GM18517 (cell line): ENCODE measurements around the gene VAV3.
"Not testable (repeated sequence)": the region's sequence is repeated elsewhere in the genome, so short reads cannot be mapped to it uniquely, and the experiment has no call there.

Source experiments
- ATAC-seq: cut with Tn5 transposase; IDR thresholded peaks from one replicate; pipeline ENCODE4 v1.9.1; 2021; ENCODE audit warnings: mild to moderate bottlenecking, moderate library complexity; ENCODE audit not compliant: unreplicated experiment

VAV3 gene

DNA sequence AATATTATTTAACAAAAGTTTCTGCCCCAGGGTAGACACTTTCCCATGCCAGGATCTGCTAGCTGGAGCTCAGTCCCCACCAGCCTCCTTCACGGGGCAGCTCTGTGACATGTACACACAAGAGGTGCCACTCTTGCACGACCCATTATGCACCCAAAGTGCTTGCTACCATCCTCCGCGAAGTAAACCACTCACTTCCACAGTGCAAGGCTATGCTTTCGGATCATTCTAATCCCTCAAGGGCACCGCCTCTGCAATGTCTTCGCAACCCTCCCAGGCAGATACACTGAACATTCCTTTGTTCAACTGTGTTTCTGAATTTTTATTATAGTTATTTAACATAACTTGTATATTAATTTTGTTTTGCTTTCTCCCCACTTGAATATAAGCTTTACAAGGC, 303.8 kb downstream of the VAV3 start:
- no peak for ATAC-seq

GRCh38 chr1:107659961-107660360, 305.0 kb downstream of the VAV3 start:
- ATAC-seq: no peak

DNA sequence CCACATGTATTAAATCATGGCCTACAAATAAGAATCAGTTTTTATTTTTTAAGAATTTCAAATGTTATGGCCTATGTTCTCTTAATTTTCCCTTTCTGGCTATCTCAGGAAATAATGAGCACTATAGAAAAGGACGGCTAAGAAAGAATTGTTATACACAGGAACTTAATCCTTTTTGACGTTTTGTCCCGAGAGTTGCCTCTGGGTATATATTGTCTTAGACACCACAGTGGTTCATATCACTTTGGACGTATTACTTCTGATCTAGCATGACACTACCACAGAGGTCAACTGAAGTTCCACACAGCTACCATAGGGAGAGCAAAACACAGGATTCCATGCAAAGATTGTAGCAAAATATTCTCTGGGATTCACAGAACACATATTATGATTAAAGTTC, 307.6 kb downstream of the VAV3 start:
- no peak for ATAC-seq

DNA sequence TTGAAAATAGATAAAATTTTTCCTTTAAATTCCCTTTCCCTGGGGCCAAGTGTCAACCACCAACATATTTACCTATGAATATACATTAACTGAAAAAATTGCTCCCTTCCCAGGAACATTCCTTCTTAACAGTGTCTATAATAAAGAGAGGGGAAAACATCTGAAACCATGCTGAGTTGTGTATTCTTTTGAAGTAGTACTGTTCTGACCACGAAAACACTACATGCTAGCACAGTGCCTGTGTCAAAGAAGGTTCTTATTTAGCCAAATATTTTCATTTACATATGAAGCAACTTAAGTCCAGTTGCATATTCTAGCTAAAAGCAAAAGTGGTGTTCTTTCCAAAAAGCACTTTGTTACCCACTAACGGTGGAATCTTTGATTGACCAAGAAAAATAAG, 311.2 kb downstream of the VAV3 start:
- no peak for ATAC-seq

GRCh38 chr1:107653005-107653404, 312.0 kb downstream of the VAV3 start:
- no peak for ATAC-seq

- not testable (repeated sequence) for ATAC-seq
These were observed 314.2 kb downstream of the VAV3 start for GRCh38 chr1:107650825-107651224.

- no peak for ATAC-seq
These were observed 316.0 kb downstream of the VAV3 start for GRCh38 chr1:107649023-107649422.

GRCh38 chr1:107648071-107648470, 316.9 kb downstream of the VAV3 start:
- ATAC-seq: no peak

- no peak for ATAC-seq
These were observed 318.0 kb downstream of the VAV3 start for GRCh38 chr1:107647012-107647411.

DNA sequence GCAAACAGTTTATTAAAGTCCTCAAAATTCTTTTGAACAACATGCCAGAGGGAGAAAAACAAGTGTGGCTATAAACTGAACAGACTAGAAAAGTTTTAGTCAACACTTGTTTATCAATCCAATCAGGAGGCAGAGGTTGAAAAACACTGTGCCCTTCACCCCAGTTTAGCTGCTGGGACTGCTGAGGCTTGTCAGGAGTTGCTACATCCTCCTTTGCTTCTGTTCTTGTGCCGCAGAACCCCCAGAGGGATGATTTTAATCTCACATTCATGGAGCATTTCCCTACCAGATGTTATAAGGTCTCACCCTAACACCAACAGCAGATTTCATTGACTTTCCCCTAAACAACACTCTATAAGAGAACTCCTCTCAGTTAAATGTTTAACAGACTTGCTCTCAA, 321.2 kb downstream of the VAV3 start:
- no peak for ATAC-seq

DNA sequence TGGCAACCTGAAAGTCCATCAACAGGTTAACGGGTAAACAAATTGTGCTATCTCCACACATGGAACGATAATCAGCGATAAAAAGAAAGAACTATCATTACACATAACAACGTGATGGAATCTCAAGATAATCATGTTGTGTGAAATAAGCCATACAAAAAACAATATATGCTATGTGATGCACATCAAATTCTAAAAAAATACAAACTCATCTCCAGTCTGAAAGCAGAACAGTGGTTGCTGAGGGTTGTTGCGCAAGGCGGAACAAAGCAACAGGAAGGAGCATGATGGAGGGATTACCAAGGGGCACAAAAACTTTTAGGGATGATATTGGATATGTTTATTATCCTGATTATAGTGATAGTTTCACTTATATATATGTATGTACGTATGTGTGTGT, 324.8 kb downstream of the VAV3 start:
- no peak for ATAC-seq

DNA sequence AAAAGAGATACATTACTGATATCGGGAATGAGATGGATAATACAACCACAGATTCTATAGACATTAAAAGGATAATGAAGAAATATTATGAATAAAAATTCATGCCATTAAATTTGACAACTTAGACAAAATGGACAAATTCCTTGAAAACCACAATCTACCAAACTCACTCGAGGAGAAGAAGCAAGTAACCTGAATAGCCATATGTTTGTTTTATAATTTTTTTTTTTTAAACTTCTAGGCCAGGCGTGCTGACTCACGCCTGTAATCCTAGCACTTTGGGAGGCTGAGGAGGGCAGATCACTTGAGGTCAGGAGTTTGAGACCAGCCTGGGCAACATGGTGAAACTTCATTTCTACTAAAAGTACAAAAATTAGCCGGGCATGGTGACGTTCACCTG, 327.9 kb downstream of the VAV3 start:
- no peak for ATAC-seq

GRCh38 chr1:107633596-107633995, 331.4 kb downstream of the VAV3 start:
- no peak for ATAC-seq

DNA sequence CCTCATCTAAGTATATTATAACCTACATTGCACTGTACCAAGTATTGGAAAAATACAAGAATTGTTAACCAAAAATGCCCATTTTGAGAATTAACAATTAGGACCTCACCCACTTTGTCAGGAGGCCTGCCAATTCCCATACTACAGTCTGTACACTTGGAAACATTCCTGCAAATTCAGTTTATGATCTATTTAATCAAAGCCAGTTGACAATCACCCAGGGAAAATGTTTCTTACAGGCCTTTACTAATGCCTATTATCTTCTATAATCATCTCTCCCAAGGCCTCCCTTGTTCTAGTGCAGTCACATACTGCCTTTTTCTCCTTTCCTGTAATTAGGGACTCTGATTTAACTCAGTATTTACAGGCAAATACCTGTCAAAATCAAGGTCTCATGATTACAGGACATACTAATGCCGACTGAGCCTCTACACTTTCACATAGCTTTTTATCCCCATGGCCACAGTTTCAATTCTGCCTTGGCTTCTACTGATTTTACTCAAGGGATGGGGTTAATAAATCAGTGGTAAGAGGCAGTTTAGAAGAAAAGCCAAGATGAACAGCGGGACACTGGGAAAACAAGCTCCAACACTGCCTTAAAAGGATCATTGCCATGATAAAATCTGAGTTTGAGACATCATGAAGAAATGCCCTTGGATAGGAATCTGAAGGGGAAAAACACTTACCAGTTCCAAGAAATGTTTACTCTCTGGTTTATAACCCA, 338.7 kb downstream of the VAV3 start:
- ATAC-seq: no peak

GRCh38 chr1:107625405-107626029, 339.5 kb downstream of the VAV3 start:
- no peak for ATAC-seq

- ATAC-seq: no peak
These were observed 341.5 kb downstream of the VAV3 start for GRCh38 chr1:107623431-107623830.

GRCh38 chr1:107622966-107623365, 342.0 kb downstream of the VAV3 start:
- no peak for ATAC-seq

GRCh38 chr1:107622535-107622934, 342.4 kb downstream of the VAV3 start:
- ATAC-seq: no peak

DNA sequence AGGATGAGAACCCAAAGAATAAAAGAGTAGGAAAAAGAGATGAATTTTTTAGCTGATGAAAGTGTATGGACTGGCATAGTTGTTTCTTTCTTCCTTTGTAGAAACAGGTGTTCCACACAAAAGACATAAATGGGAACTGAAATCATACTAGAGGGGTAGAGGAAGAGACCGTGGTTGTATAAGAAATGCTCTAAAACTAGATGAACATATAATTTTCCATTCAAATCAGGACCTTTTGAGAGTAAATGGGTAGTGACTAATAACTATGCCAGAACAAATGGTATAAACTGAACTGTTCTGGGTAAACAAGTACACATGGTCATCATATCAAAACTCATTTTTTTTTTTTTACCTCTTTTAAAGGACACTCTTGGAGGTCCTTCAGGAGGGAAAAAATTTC, 344.2 kb downstream of the VAV3 start:
- ATAC-seq: no peak

DNA sequence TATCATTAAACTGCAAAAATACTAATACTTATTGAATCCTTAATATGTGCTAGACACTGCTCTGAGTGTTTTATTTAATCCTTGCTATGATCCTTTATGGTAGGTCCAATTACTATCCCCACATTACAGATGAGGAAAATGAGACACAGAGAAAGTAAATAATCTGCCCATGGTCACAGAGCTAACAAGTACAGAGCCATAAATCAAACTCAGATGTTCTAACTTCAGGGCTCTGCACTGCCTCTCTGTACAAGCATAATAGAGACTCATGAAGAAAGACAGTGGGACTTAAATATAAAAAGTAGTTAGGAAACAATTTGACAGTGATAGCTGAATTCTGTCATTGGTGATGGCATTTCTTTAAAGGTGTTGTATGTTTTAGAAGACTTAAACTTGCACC, 346.4 kb downstream of the VAV3 start:
- ATAC-seq: no peak

DNA sequence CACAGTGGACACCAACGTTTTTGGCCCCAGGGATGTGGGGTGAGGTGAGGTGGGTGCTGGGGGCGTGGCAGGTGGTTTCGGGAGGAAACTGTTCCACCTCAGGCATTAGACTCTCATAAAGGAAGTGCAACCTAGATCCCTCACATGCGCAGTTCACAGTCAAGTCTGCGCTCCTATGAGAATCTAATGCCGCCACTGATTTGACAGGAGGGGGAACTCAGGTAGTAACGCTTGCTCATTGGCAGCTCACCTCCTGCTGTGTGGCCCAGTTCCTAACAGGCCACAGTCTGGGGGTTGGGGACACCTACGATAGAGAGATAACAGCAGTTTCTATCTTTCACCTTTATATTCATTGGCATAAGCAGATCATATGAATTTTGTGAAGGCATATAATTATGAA, 347.1 kb downstream of the VAV3 start:
- ATAC-seq: no peak

DNA sequence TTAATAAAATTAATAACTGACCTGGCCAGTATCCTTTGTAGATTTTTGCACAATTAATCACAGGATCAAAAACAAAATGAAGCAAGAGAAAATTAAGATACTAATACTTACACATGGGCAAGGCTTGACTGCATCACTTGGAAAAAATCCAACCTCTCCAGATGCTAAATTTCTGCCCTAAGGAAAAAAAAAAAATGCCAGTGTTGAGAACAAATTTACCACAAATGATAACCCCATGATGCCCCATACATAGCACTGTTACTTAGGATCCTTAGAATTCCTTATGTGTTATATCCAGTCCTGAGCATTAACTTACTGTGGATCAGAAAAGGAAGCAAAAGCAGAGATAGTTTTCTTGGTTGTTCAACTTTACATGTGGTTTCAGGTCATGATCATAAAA, 347.5 kb downstream of the VAV3 start:
- ATAC-seq: no peak

- no peak for ATAC-seq
These were observed 355.2 kb downstream of the VAV3 start for GRCh38 chr1:107609808-107610207.
